Spinal cord (tissue), 10 donors: ENCODE measurements around the gene MAP3K21. TPM values are rescaled to one million over a fixed set of nuclear protein-coding genes. Genes with fewer than 3 reads are reported as not detected.
A peak's percentile ranks its signal among the peaks of the same experiment; 100 is the strongest.

Experiments
- DNase-seq, 6 donors: peaks; one replicate each; pipeline versions ENCODE4 v3.0.0 to v3.0.0-alpha.2; 2013 to 2015; ENCODE audit warnings: low spot score in 6 of 6, low read depth in 4 of 6
- H3K27ac ChIP-seq: one replicate; pipeline ENCODE4 v1.5.1; 2013; ENCODE audit warnings: low read depth, low read length, control low read depth
- H3K27me3 ChIP-seq: one replicate; pipeline ENCODE4 v1.6.1; 2013; ENCODE audit warnings: low read length; ENCODE audit not compliant: control insufficient read depth, insufficient read depth
- H3K36me3 ChIP-seq: one replicate; pipeline ENCODE4 v1.6.1; 2013; ENCODE audit warnings: low read length; ENCODE audit not compliant: control insufficient read depth, insufficient read depth
- H3K4me1 ChIP-seq: one replicate; pipeline ENCODE4 v1.6.1; 2013; ENCODE audit warnings: low read length; ENCODE audit not compliant: control insufficient read depth, insufficient read depth
- H3K4me3 ChIP-seq: one replicate; pipeline ENCODE4 v1.5.1; 2013; ENCODE audit warnings: low read depth, low read length, control low read depth
- H3K9me3 ChIP-seq: one replicate; pipeline ENCODE4 v1.6.1; 2013; ENCODE audit warnings: low read length; ENCODE audit not compliant: control insufficient read depth, insufficient read depth
- WGBS: methylation state at CpG from one replicate; pipeline ENCODE4 v1.1.5; 2013; ENCODE audit warnings: missing lambda C conversion rate; ENCODE audit not compliant: insufficient coverage; 5-methylcytosine and 5-hydroxymethylcytosine counted together
- polyA plus RNA-seq, 2 donors: library from polyadenylated mRNA; unstranded; fragments of 120-200 nt; gene quantifications; one replicate each; pipeline ENCODE4 v1.2.1, GENCODE V29; 2013; ENCODE audit not compliant: insufficient read length in 2 of 2
- total RNA-seq, 2 donors: library from RNA; depleted of rRNA in 1 of 2; stranded (reverse); fragments of 120-200 nt in 1 of 2; fragments of >200 nt in 1 of 2; gene quantifications; one replicate each; pipeline versions ENCODE4 v1.2.3 to v1.2.4, GENCODE V29; 2013 to 2014
- donor health status: healthy.

Gene MAP3K21
- total and polyA plus RNA-seq, 4 donors: 2.1 to 6.1 (median 5.3) TPM

DNA sequence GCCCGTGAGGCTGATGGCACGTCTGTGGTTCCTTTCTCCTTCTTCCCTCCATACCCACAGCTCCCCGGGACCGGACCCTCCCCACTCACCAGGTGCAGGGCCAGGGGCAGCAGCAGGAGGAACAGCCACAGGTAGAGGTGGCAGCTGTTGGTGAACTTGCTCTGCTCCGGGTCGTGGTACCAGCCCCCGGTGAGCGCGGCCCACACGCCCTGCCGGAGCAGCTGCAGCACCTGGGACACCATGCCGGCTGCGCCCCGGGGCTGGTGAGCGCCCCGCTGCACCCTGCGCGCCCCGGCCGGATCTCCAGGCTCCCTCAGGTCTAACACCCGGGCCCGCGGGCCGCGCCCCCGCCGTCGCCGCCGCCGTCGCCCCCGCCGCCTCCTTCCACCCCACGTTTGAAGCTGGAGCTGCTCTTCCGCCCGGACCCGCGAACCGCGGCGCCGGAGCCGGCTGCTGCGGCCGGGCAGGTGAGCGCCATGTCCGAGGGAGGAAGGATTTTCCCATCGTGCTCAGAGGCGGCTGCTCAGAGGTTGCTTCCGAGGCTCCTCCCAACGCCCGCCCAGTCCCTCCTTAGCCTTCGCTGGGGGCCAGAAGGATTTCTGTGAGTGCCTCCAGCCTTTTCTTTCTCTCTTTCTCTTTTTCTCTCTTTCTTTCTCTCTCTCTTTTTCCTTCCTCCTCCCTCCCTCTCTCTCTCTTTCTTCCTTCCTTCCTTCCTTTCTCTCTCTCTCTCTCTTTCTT lies 32.1 kb upstream of the MAP3K21 start, which contains the start of gene PCNX2:
PCNX2 (minus strand) TSS at position 489 of the 738 bp plus-strand sequence; CDS start at position 242, 247 bp downstream.
- no peaks in the 10 kb centered on the region for H3K27me3 ChIP-seq
- peak within 1 kb of the TSS; percentile 51 for H3K4me3 ChIP-seq
- DNase-seq: peak in 5 of 6 donors; percentile 33 to 93 (median 52)
- H3K4me1 ChIP-seq: peaks cover 7% of the 10 kb centered on the region
- H3K36me3 ChIP-seq: no peaks in the 10 kb centered on the region
- WGBS: under 1% methylated on average over 54 of the region's 54 CpGs
- H3K27ac ChIP-seq: no peak within 1 kb of the TSS
- H3K9me3 ChIP-seq: no peaks in the 10 kb centered on the region

DNA sequence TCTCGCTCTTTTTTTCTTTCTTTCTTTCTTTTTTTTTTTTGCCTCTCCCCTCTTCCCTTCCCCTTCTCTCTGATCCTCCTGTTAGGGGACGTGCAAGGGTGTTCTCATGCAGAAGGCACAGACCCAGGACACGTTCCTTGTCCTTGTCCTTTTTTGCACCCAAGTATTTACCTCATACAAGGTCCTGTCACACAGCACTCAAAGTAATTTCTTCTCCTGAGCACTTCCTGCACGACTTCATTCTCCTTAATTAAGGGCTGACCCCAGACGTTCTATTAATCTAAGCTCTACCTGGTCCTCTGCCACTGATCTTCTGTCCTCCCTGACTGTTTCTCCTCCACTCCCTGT lies 31.6 kb upstream of the MAP3K21 start:
- no peak overlapping the region for H3K27ac ChIP-seq
- WGBS: 5% methylated on average over 5 of the region's 5 CpGs
- H3K9me3 ChIP-seq: no peaks in the 10 kb centered on the region
- H3K36me3 ChIP-seq: no peaks in the 10 kb centered on the region
- H3K4me3 ChIP-seq: peak overlapping the region; percentile 51
- DNase-seq: peak in 1 of 6 donors; percentile 11
- H3K27me3 ChIP-seq: no peaks in the 10 kb centered on the region
- H3K4me1 ChIP-seq: peaks cover 7% of the 10 kb centered on the region

DNA sequence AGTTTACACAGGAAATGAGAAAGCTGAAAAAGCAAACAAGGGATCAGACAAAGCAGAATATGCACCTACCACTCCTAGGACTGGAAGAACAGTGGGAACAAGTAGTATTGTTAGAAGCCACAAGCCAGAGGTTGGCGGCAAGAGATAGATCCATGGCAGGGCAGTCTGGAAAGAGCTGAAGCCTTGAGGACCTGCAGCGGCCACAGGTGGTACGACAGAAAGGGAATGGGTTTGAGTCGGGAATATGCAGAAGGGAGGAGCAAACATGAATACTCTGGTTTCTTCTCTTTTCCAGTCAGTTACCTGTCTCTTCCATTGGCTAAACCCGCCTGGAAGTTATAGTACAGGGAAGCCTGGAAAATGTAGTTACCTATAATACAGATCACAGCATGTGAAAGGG lies 28.1 kb upstream of the MAP3K21 start:
- DNase-seq: no peak
- Histone ChIP-seq H3K4me3 (no peak overlapping the region), H3K9me3 (no peaks in the 10 kb centered on the region), H3K36me3 (no peaks in the 10 kb centered on the region), H3K27me3 (no peaks in the 10 kb centered on the region), H3K4me1 (peaks cover 7% of the 10 kb centered on the region), H3K27ac (no peak overlapping the region)
- 85% methylated on average over 2 of the region's 5 CpGs for WGBS

DNA sequence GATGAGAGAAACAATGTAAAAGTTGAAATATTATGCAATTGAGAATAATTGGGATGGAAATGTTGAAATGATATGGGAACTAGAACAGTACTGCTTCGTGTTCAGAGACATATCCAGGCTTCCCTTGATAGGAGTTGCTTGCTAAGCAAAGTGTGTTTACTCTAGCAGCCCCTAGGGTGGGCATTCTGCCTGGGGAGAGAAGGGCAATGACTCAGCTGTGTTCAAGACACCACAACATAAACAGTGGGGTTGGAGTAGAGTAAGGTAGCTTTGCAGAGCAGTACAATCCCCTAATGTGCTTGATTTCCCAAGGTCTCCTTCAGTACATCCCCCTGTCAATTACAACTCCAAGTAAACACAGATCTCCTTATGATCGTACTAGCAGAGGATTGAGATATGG lies 27.2 kb upstream of the MAP3K21 start:
- Histone ChIP-seq H3K4me1 (peaks cover 2% of the 10 kb centered on the region), H3K27me3 (no peaks in the 10 kb centered on the region), H3K9me3 (no peaks in the 10 kb centered on the region), H3K36me3 (no peaks in the 10 kb centered on the region), H3K4me3 (no peak overlapping the region), H3K27ac (no peak overlapping the region)
- DNase-seq: no peak
- no CpG with 5 or more reads among the region's 2 CpGs for WGBS

DNA sequence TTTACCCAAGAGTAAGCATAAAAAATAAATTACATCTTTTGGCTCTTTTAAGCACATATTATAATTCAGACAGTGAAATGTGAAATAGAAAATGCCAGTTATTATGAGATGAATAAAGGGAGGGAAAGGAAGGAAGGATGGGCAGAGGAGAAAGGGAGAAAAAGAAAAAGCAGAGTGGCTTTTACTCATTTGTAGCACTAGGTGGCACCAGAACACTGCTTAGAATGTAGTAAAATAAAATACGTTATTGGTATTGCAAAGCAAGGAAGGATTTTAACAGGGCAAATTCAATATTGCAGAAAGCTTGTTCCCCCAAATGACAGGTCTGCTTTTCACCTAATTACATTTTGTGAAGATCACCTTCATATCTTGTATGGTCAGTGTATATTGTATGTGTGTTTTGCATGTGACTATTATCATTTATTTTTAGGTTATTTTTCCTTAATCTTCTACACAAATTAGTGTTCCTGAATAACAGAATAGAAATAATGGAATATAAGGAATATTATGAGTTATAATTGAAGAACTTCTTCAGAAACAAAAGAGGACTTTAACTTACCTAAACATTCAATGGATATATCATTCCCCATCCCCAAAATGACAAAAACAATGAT lies 22.9 kb upstream of the MAP3K21 start:
- DNase-seq: peak in 3 of 6 donors; percentile 22 to 83 (median 57)

DNA sequence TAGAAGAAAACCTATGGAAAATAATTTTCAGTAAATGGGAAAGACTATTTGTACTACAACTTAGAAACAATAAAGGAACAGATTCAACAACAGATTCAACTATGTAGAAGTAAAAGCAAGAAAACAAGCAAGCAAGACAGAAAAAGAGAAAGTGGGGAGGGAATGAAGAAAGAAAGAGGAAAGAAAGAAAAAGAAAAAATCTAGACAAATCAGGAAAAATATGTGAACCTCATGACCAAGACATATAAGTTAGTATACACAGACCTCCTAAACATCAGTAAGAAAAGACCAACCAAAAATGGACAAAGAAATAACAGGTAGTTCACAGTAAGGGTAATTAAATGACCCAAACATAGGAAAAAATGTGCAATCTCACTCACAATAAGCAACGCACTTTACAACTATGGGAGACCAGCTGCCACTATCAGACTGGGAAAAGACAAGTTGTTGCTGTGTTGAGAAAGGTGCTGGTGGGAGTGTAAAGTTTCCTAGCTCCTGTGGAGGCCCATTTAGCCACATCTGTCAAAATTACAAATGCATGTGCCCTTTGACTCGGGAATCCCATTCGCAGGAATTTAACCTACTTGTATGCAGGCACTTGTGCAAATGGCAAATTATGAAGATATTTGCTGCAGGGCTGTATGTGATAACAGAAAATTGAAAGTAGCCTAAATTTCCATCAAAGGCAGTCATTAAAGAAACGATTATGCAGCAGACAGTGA lies 13.9 kb upstream of the MAP3K21 start:
- Histone ChIP-seq H3K4me1 (no peaks in the 10 kb centered on the region), H3K9me3 (no peaks in the 10 kb centered on the region), H3K27ac (no peak overlapping the region), H3K27me3 (no peaks in the 10 kb centered on the region), H3K36me3 (no peaks in the 10 kb centered on the region), H3K4me3 (no peak overlapping the region)
- 57% methylated on average over 1 of the region's 4 CpGs for whole genome bisulfite sequencing
- DNase-seq: no peak

More for the DNA sequence above, 22.9 kb upstream of the MAP3K21 start:
- WGBS: 0% methylated on average over 1 of the region's 1 CpG
- no peak overlapping the region for H3K4me3 ChIP-seq
- H3K27me3 ChIP-seq: no peaks in the 10 kb centered on the region
- H3K36me3 ChIP-seq: no peaks in the 10 kb centered on the region
- no peak overlapping the region for H3K27ac ChIP-seq
- peaks cover 2% of the 10 kb centered on the region for H3K9me3 ChIP-seq
- H3K4me1 ChIP-seq: no peaks in the 10 kb centered on the region

DNA sequence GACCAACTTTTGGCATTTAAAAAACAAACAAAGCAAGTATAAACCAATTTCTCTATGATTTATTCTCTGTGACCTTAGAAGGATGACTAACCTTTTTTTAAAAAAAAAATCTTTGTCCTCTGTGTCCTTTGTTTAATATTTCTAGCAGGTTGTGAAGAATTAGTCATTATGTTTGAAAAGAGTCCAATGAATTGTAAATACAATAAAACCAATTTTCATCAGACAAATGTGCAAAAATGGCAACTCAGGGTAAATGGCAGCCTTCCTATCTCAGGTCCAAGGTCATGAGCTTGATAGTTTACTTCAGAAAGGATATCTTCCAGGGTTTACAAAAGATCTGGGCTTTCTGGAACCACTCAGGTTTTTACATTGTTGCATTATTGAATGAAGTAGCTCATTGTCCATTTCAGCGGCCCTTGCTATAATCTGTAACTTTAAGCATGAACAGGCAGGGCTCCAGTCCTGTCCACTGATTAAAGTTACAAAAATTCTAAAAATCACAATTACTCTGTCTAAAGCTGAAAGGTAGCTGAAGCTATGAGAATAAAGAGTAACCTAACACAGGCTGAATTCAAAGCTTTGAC lies 11.7 kb upstream of the MAP3K21 start:
- Histone ChIP-seq H3K4me1 (no peaks in the 10 kb centered on the region), H3K27me3 (no peaks in the 10 kb centered on the region), H3K36me3 (no peaks in the 10 kb centered on the region), H3K4me3 (no peak overlapping the region), H3K27ac (no peak overlapping the region), H3K9me3 (no peaks in the 10 kb centered on the region)
- DNase-seq: no peak
- WGBS: no CpG with 5 or more reads among the region's 1 CpG

DNA sequence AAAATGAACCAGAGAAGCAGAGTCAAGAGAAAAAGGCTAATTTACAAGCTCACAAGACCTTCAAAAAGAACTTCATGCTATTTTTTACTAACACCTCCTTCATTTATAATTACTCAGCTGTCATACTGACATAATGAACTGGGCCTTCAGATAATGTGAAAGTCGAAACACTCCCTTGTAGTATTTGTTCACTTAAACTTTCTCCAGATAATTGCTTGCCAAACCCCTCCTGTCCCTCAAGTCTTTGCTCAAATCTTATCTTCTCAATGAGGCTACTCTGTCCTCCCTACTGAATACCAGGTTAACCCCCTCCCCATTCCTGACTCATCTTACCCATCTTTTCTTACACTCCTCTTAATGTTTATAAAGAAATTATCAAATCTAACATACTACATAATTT lies 11.1 kb upstream of the MAP3K21 start:
- H3K27ac ChIP-seq: no peak overlapping the region

DNA sequence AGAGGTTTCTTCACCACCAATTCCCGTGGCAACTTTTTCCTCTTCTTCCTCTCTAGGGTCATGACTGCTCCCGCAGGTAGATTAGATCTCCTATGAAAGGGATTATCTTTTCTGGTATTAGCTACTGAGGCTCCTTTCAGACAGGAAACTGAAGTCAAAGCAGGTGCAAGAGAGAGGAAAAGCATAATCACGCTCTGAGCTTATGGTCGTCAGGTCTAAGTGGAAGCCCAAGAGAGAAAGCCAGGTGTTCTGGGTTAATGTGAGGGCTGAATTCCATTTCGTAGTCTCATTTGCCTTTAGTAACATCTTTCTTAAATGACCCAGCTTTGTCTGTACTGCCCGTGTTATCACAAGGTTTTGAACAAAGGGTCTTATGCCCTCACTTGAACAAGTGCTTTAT lies 8.3 kb upstream of the MAP3K21 start:
- Histone ChIP-seq H3K27me3 (no peaks in the 10 kb centered on the region), H3K27ac (no peak overlapping the region), H3K9me3 (no peaks in the 10 kb centered on the region), H3K36me3 (no peaks in the 10 kb centered on the region), H3K4me1 (no peaks in the 10 kb centered on the region), H3K4me3 (no peak overlapping the region)
- no peak for DNase-seq
- WGBS: 74% methylated on average over 4 of the region's 6 CpGs

More for the DNA sequence above, 11.1 kb upstream of the MAP3K21 start:
- H3K27me3 ChIP-seq: no peaks in the 10 kb centered on the region
- H3K4me1 ChIP-seq: no peaks in the 10 kb centered on the region
- no peaks in the 10 kb centered on the region for H3K36me3 ChIP-seq
- no peak overlapping the region for H3K4me3 ChIP-seq
- DNase-seq: no peak
- no peaks in the 10 kb centered on the region for H3K9me3 ChIP-seq
- 100% methylated on average over 1 of the region's 1 CpG for WGBS
